ENCODE data around the gene NR1D1.
"Not testable (repeated sequence)": the region's sequence is repeated elsewhere in the genome, so short reads cannot be mapped to it uniquely, and the experiment has no call there.

DNA sequence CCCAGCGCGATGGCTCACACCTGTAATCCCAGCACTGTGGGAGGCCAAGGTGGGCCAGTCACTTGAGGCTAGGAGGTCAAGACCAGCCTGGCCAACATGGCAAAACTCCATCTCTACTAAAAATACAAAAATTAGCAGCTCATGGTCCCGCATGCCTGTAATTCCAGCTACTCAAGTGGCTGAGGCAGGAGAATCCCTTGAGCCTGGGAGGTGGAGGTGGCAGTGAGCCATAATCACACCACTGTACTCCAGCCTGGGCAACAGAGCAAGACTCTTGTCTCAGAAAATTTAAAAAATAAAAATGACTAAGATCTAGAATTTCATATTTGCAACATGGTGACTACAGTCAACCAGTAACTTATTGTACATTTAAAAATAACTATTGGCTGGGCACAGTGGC is 42.8 kb upstream of the NR1D1 start:
- TF ChIP-seq, protein P1, sequence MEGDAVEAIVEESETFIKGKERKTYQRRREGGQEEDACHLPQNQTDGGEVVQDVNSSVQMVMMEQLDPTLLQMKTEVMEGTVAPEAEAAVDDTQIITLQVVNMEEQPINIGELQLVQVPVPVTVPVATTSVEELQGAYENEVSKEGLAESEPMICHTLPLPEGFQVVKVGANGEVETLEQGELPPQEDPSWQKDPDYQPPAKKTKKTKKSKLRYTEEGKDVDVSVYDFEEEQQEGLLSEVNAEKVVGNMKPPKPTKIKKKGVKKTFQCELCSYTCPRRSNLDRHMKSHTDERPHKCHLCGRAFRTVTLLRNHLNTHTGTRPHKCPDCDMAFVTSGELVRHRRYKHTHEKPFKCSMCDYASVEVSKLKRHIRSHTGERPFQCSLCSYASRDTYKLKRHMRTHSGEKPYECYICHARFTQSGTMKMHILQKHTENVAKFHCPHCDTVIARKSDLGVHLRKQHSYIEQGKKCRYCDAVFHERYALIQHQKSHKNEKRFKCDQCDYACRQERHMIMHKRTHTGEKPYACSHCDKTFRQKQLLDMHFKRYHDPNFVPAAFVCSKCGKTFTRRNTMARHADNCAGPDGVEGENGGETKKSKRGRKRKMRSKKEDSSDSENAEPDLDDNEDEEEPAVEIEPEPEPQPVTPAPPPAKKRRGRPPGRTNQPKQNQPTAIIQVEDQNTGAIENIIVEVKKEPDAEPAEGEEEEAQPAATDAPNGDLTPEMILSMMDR (IDR thresholded peaks at IDR 0.05) = not testable (repeated sequence)
- TF ChIP-seq POLR2A (IDR thresholded peaks at IDR 0.05) = not testable (repeated sequence)
